ENCODE measurements around the gene HDAC5.
"Not testable (repeated sequence)": the region's sequence is repeated elsewhere in the genome, so short reads cannot be mapped to it uniquely, and the experiment has no call there.

HDAC5 gene

GRCh38 chr17:44132275-44132821 is 8.9 kb upstream of the HDAC5 start:
- no peak for DNase-seq

GRCh38 chr17:44131372-44131771 is 7.9 kb upstream of the HDAC5 start:
- DNase-seq: not testable (repeated sequence)

GRCh38 chr17:44130693-44131349 is 7.4 kb upstream of the HDAC5 start:
- DNase-seq: no peak

GRCh38 chr17:44128383-44128782 is 4.9 kb upstream of the HDAC5 start:
- no peak for DNase-seq

GRCh38 chr17:44124118-44124438 is 637 bp upstream of the HDAC5 start:
- no peak for DNase-seq

- DNase-seq: peak; percentile 21
These were observed 555 bp downstream of the HDAC5 start for GRCh38 chr17:44122816-44123355.

GRCh38 chr17:44121997-44122815 is 1.2 kb downstream of the HDAC5 start:
- DNase-seq: no peak

GRCh38 chr17:44120851-44121605 is 2.4 kb downstream of the HDAC5 start:
- DNase-seq: no peak

GRCh38 chr17:44120281-44120680 is 3.2 kb downstream of the HDAC5 start:
- not testable (repeated sequence) for DNase-seq

- DNase-seq: no peak
These were observed 3.6 kb downstream of the HDAC5 start for GRCh38 chr17:44119798-44120197.

GRCh38 chr17:44119062-44119461 is 4.4 kb downstream of the HDAC5 start:
- no peak for DNase-seq

- no peak for DNase-seq
These were observed 4.9 kb downstream of the HDAC5 start for GRCh38 chr17:44118427-44119050.

GRCh38 chr17:44117351-44117750 is 6.1 kb downstream of the HDAC5 start:
- no peak for DNase-seq

- peak; percentile 14 for DNase-seq
These were observed 7.6 kb downstream of the HDAC5 start for GRCh38 chr17:44115585-44116415.

- DNase-seq: no peak
These were observed 9.3 kb downstream of the HDAC5 start for GRCh38 chr17:44113868-44114840.

GRCh38 chr17:44113382-44113781 is 10.1 kb downstream of the HDAC5 start:
- no peak for DNase-seq

- DNase-seq: no peak
These were observed 10.9 kb downstream of the HDAC5 start for GRCh38 chr17:44112284-44113280.

GRCh38 chr17:44111777-44112176 is 11.7 kb downstream of the HDAC5 start:
- DNase-seq: no peak

Measured in stimulated activated CD4-positive, alpha-beta T cell treated with anti-CD3 and anti-CD28 coated beads, Interleukin-4, amount 100 ng/mL, for 24 hours (primary cell).